H1 (cell line): ENCODE measurements around the gene MGAT5B. TPM values are rescaled to one million over a fixed set of nuclear protein-coding genes. Genes with fewer than 3 reads are reported as not detected.

Experiments
- CTCF ChIA-PET: fragments of 300-600 bp; sonication (Branson Sonifier 250); formaldehyde crosslinking; loops from one replicate; lab custom pipeline; 2021; ENCODE audit not compliant: partially characterized antibody; lab: Charles Lee
- POLR2A ChIA-PET: fragments of 300-600 bp; sonication (Branson Sonifier 250); formaldehyde crosslinking; loops from one replicate; lab custom pipeline; 2021; ENCODE audit warnings: inconsistent platforms; ENCODE audit not compliant: partially characterized antibody; lab: Charles Lee
- DNase-seq, 2 experiments: peaks; one replicate each; pipeline versions ENCODE4 v3.0.0 to v3.0.0-alpha.2; 2010 to 2022; ENCODE audit warnings: low spot score in 2 of 2, low read depth in 1 of 2, mixed read lengths in 1 of 2
- FAIRE-seq: peaks from 2 replicates; lab custom pipeline; 2011; peaks lifted over from hg19 to GRCh38; lab: Jason Lieb, UNC
- H2AFZ ChIP-seq: 2 replicates; pipeline ENCODE4 v1.8.1; 2012; ENCODE audit warnings: low read length, inconsistent platforms
- H2AK5ac ChIP-seq: 2 replicates; pipeline ENCODE4 v1.6.1; 2013; ENCODE audit warnings: low read depth, low read length
- H2BK120ac ChIP-seq: replicated peaks from 2 replicates; pipeline ENCODE3; 2013; ENCODE audit warnings: low read depth, low read length, inconsistent platforms
- H2BK12ac ChIP-seq: 2 replicates; pipeline ENCODE4 v1.6.1; 2013; ENCODE audit warnings: low read depth, low read length
- H2BK15ac ChIP-seq: 2 replicates; pipeline ENCODE4 v1.6.1; 2013; ENCODE audit warnings: low read length
- H2BK20ac ChIP-seq: 2 replicates; pipeline ENCODE4 v1.6.1; 2013; ENCODE audit warnings: low read length
- H2BK5ac ChIP-seq: 2 replicates; pipeline ENCODE4 v1.6.1; 2013; ENCODE audit warnings: low read depth, low read length
- H3K14ac ChIP-seq: 2 replicates; pipeline ENCODE4 v1.6.1; 2013; ENCODE audit warnings: inconsistent platforms; ENCODE audit not compliant: insufficient read length
- H3K18ac ChIP-seq: 2 replicates; pipeline ENCODE4 v1.6.1; 2013; ENCODE audit warnings: low read length; ENCODE audit errors: extremely low read depth
- H3K23ac ChIP-seq: 2 replicates; pipeline ENCODE4 v1.6.1; 2013; ENCODE audit warnings: inconsistent platforms; ENCODE audit not compliant: insufficient read length
- H3K23me2 ChIP-seq: 2 replicates; pipeline ENCODE4 v1.6.1; 2013; ENCODE audit warnings: low read depth, low read length
- H3K27ac ChIP-seq: 2 replicates; pipeline ENCODE4 v1.6.1; 2011; ENCODE audit warnings: low read depth, low read length, inconsistent platforms
- H3K27me3 ChIP-seq, 4 experiments: replicated peaks in 1 of 4; 1 replicate in 1 of 4; 2 replicates in 3 of 4; pipeline versions ENCODE4 v1.6.1 to v1.8.1; 2011 to 2013; ENCODE audit warnings: low read length in 3 of 4, mild to moderate bottlenecking in 3 of 4, inconsistent platforms in 2 of 4, mixed read lengths in 2 of 4, moderate library complexity in 1 of 4; ENCODE audit not compliant: control insufficient read depth in 3 of 4, insufficient read depth in 3 of 4; ENCODE audit errors: extremely low read depth in 1 of 4
- H3K36me3 ChIP-seq, 4 experiments: 2 replicates each; pipeline versions ENCODE4 v1.6.1 to v1.8.1; 2011 to 2013; ENCODE audit warnings: mild to moderate bottlenecking in 4 of 4, low read length in 3 of 4, moderate library complexity in 2 of 4, control low read depth in 1 of 4, inconsistent platforms in 1 of 4; ENCODE audit not compliant: insufficient read depth in 4 of 4, control insufficient read depth in 2 of 4
- H3K4ac ChIP-seq: replicated peaks from 2 replicates; pipeline ENCODE3; 2013; ENCODE audit warnings: low read length, low read depth, mixed read lengths, inconsistent platforms; ENCODE audit not compliant: insufficient read length
- H3K4me1 ChIP-seq, 4 experiments: replicated peaks in 1 of 4; 1 replicate in 1 of 4; 2 replicates in 3 of 4; pipeline versions ENCODE4 v1.6.1 to v1.8.1; 2011 to 2013; ENCODE audit warnings: low read length in 3 of 4, inconsistent platforms in 2 of 4, mixed read lengths in 1 of 4; ENCODE audit not compliant: insufficient read depth in 4 of 4, control insufficient read depth in 3 of 4
- H3K4me2 ChIP-seq, 2 experiments: 2 replicates each; pipeline versions ENCODE4 v1.6.1 to v1.8.1; 2011 to 2013; ENCODE audit warnings: low read depth in 2 of 2, low read length in 2 of 2, control low read depth in 1 of 2, inconsistent platforms in 1 of 2, mild to moderate bottlenecking in 1 of 2; ENCODE audit not compliant: insufficient read depth in 1 of 2
- H3K4me3 ChIP-seq, 4 experiments: fragments of 200-600, 300-600 bp in 1 of 4; sonication (generic), shearing (Covaris generic), sonication (Bioruptor Twin) in 1 of 4; 2 replicates each; pipeline versions ENCODE4 v1.5.1 to v1.8.1; 2011 to 2016; ENCODE audit warnings: low read length in 4 of 4, low read depth in 3 of 4, control low read depth in 2 of 4, inconsistent platforms in 2 of 4, mild to moderate bottlenecking in 2 of 4, mixed read lengths in 1 of 4, moderate library complexity in 1 of 4; ENCODE audit not compliant: insufficient read depth in 2 of 4; ENCODE audit errors: extremely low read depth in 1 of 4
- H3K56ac ChIP-seq: replicated peaks from 2 replicates; pipeline ENCODE3; 2013; ENCODE audit warnings: low read depth, mild to moderate bottlenecking, mixed read lengths, low read length, inconsistent platforms; ENCODE audit not compliant: insufficient read length
- H3K79me1 ChIP-seq: 2 replicates; pipeline ENCODE4 v1.6.1; 2013; ENCODE audit warnings: low read depth, low read length, control low read depth
- H3K79me2 ChIP-seq, 2 experiments: 2 replicates each; pipeline versions ENCODE4 v1.6.1 to v1.8.1; 2012 to 2013; ENCODE audit warnings: low read length in 2 of 2, mild to moderate bottlenecking in 2 of 2, inconsistent platforms in 1 of 2; ENCODE audit not compliant: insufficient read depth in 2 of 2, control insufficient read depth in 1 of 2
- H3K9ac ChIP-seq, 4 experiments: replicated peaks in 1 of 4; 1 replicate in 1 of 4; 2 replicates in 3 of 4; pipeline versions ENCODE4 v1.6.1 to v1.8.1; 2011 to 2013; ENCODE audit warnings: low read depth in 3 of 4, low read length in 3 of 4, control low read depth in 2 of 4, mild to moderate bottlenecking in 2 of 4, moderate library complexity in 2 of 4, inconsistent platforms in 1 of 4; ENCODE audit errors: extremely low read depth in 1 of 4
- H3K9me3 ChIP-seq, 2 experiments: 2 replicates each; pipeline versions ENCODE4 v1.6.1 to v1.8.1; 2012 to 2013; ENCODE audit warnings: mild to moderate bottlenecking in 2 of 2, moderate library complexity in 2 of 2, control low read depth in 1 of 2, inconsistent platforms in 1 of 2, low read depth in 1 of 2, low read length in 1 of 2, mixed read lengths in 1 of 2; ENCODE audit not compliant: insufficient read depth in 2 of 2
- H4K20me1 ChIP-seq, 2 experiments: replicated peaks in 1 of 2; 2 replicates each; pipeline versions ENCODE3 to v1.8.1; 2011 to 2013; ENCODE audit warnings: inconsistent platforms in 2 of 2, low read length in 2 of 2, mild to moderate bottlenecking in 1 of 2; ENCODE audit not compliant: insufficient read depth in 2 of 2, control insufficient read depth in 1 of 2
- H4K5ac ChIP-seq: 2 replicates; pipeline ENCODE4 v1.6.1; 2013; ENCODE audit warnings: low read length, low read depth, mixed read lengths, inconsistent platforms; ENCODE audit not compliant: insufficient read length
- H4K8ac ChIP-seq: 2 replicates; pipeline ENCODE4 v1.8.0; 2013; ENCODE audit warnings: mild to moderate bottlenecking, moderate library complexity, low read length, inconsistent platforms; ENCODE audit not compliant: insufficient read depth; ENCODE audit errors: extremely low read depth
- H4K91ac ChIP-seq: replicated peaks from 2 replicates; pipeline ENCODE3; 2013; ENCODE audit warnings: low read length, mixed read lengths, inconsistent platforms; ENCODE audit not compliant: insufficient read length
- CHD1 ChIP-seq: IDR thresholded peaks from 2 replicates; pipeline ENCODE4 v1.6.1; 2012; ENCODE audit warnings: low read depth, low read length, improper control_type of control experiment
- EZH2 ChIP-seq: fragments of 200-600 bp; sonication (generic); IDR thresholded peaks from 2 replicates; pipeline ENCODE4 v1.7.1; 2012; ENCODE audit warnings: low read depth, mild to moderate bottlenecking, moderate library complexity, low read length, inconsistent platforms; ENCODE audit not compliant: severe bottlenecking
- FOSL1 ChIP-seq: IDR thresholded peaks from 2 replicates; pipeline ENCODE4 v1.6.1; 2011; ENCODE audit warnings: mild to moderate bottlenecking, low read depth, low read length, moderate library complexity; ENCODE audit not compliant: insufficient read depth
- HDAC2 ChIP-seq, 2 experiments: fragments of 300-600 bp in 1 of 2; sonication (generic) in 1 of 2; IDR thresholded peaks; 2 replicates each; pipeline ENCODE4 v1.6.1; 2011 to 2012; ENCODE audit warnings: low read depth in 2 of 2, low read length in 2 of 2, mild to moderate bottlenecking in 2 of 2, moderate library complexity in 2 of 2, borderline replicate concordance in 1 of 2, inconsistent platforms in 1 of 2
- KDM4A ChIP-seq: IDR thresholded peaks from one replicate; pipeline ENCODE4 v1.7.1; 2012; ENCODE audit warnings: low read depth, mild to moderate bottlenecking, moderate library complexity, low read length, inconsistent platforms; ENCODE audit not compliant: severe bottlenecking
- RXRA ChIP-seq: IDR thresholded peaks from 2 replicates; pipeline ENCODE4 v1.6.1; 2011; ENCODE audit warnings: low read depth, mild to moderate bottlenecking, low read length, moderate library complexity; ENCODE audit not compliant: insufficient read depth
- SIN3A ChIP-seq, 2 experiments: IDR thresholded peaks in 1 of 2; conservative IDR thresholded peaks in 1 of 2; 2 replicates each; pipeline ENCODE4 v1.6.1; 2011 to 2012; ENCODE audit warnings: low read length in 2 of 2, improper control_type of control experiment in 1 of 2, low read depth in 1 of 2, mild to moderate bottlenecking in 1 of 2
- TEAD4 ChIP-seq: IDR thresholded peaks from 2 replicates; pipeline ENCODE4 v1.6.1; 2012; ENCODE audit warnings: low read depth, low read length, inconsistent platforms, mixed read lengths
- WGBS, 2 experiments: shearing (Covaris generic) in 1 of 2; methylation state at CpG; one replicate each; pipeline versions ENCODE4 v1.1.6 to v1.1.7; 2013 to 2015; ENCODE audit warnings: low lambda C conversion rate in 2 of 2, mixed read lengths in 2 of 2, inconsistent platforms in 1 of 2, low coverage in 1 of 2, missing lambda C conversion rate in 1 of 2; ENCODE audit not compliant: insufficient replicate concordance in 2 of 2, insufficient coverage in 1 of 2, insufficient read length in 1 of 2; ENCODE audit errors: extremely low coverage in 1 of 2, missing lambda C conversion rate in 1 of 2; 5-methylcytosine and 5-hydroxymethylcytosine counted together
- polyA plus RNA-seq, 7 experiments: library from polyadenylated mRNA; depleted of rRNA in 3 of 7; stranded (reverse) in 5 of 7; unstranded in 2 of 7; fragments of >200 nt in 5 of 7; fragments of 200-250 nt in 2 of 7; gene quantifications; 1 replicate in 5 of 7; 2 replicates in 1 of 7; 4 replicates in 1 of 7; pipeline versions ENCODE4 v1.2.1 to v1.2.3, GENCODE V29; 2011 to 2013; ENCODE audit warnings: missing spikeins in 2 of 7, mixed read lengths in 2 of 7
- total RNA-seq: library from RNA; stranded (reverse); fragmentation: NEBNext Ultra II Directional; extraction: Animal tissue kit (Norgen Biotek cat#: 25700); gene quantifications from 2 replicates; pipeline ENCODE4 v1.2.1, GENCODE V29; 2021

Gene MGAT5B
- total and polyA plus RNA-seq, 2 of the 8 experiments (the other 6 are each of a cell fraction or from before 2014, with no cell fraction given): 7.9 to 8.2 TPM

GRCh38 chr17:76864024-76864423 lies 4.2 kb upstream of the MGAT5B start:
- Histone ChIP-seq H2BK12ac (no peak overlapping the region), H3K27ac (no peak overlapping the region), H2BK15ac (no peak overlapping the region), H3K9ac (no peak overlapping the region), H3K79me2 (no peaks in the 10 kb centered on the region), H3K36me3 (no peaks in the 10 kb centered on the region), H3K4me1 (peaks cover 5 to 11% (median 7%) of the 10 kb centered on the region in 4 experiments; a peak in 6 of 7 replicates), H3K23ac (no peak overlapping the region), H3K4me2 (no peak overlapping the region), H4K8ac (no peak overlapping the region; the same call in 1 of the 2 replicates), H3K4ac (no peak overlapping the region), H4K91ac (no peak overlapping the region), H3K9me3 (no peaks in the 10 kb centered on the region), H2AFZ (no peak overlapping the region), H3K27me3 (peaks cover 2 to 14% (median 8%) of the 10 kb centered on the region in 4 experiments), H2BK120ac (no peak overlapping the region), H3K79me1 (no peaks in the 10 kb centered on the region), H3K23me2 (peaks cover 4% of the 10 kb centered on the region; the same call in 1 of the 2 replicates), H3K56ac (no peak overlapping the region), H2AK5ac (no peak overlapping the region), H2BK5ac (no peak overlapping the region), H3K4me3 (no peak overlapping the region), H4K20me1 (no peaks in the 10 kb centered on the region), H3K18ac (no peak overlapping the region), H2BK20ac (no peak overlapping the region), H4K5ac (no peak overlapping the region), H3K14ac (no peak overlapping the region)
- TF ChIP-seq EZH2 (no peak), CHD1 (no peak), SIN3A (conservative IDR thresholded peaks at IDR 0.05 in 1 of 2, IDR thresholded peaks at IDR 0.05 in 1 of 2; ENCODE audit: low read depth in 1 of 2, low read length in 2 of 2) (no peak), TEAD4 (no peak), FOSL1 (no peak), RXRA (no peak), KDM4A (no peak), HDAC2 (IDR thresholded peaks at IDR 0.05; ENCODE audit: borderline replicate concordance in 1 of 2, low read depth in 2 of 2, low read length in 2 of 2) (no peak)
- 81% methylated on average over 7 of the region's 7 CpGs; no CpG with 5 or more reads in 1 of the 2 experiments for WGBS, 2 experiments
- ChIA-PET POLR2A (no interaction called here), CTCF (interaction anchor here (1.5 kb wide), 1 partner anchor 205 kb away, joined by 3 read pairs; no protein-coding TSS in a partner anchor)
- FAIRE-seq (no peak), DNase-seq (no peak)
